Stimulated activated CD4-positive, alpha-beta T cell treated with anti-CD3 and anti-CD28 coated beads, Interleukin-15, amount 100 ng/mL, for 24 hours (primary cell): ENCODE data around the gene DAB1.

Experiments
- DNase-seq: peaks from one replicate; pipeline ENCODE4 v3.0.0-alpha.2; 2020

Gene DAB1

DNA sequence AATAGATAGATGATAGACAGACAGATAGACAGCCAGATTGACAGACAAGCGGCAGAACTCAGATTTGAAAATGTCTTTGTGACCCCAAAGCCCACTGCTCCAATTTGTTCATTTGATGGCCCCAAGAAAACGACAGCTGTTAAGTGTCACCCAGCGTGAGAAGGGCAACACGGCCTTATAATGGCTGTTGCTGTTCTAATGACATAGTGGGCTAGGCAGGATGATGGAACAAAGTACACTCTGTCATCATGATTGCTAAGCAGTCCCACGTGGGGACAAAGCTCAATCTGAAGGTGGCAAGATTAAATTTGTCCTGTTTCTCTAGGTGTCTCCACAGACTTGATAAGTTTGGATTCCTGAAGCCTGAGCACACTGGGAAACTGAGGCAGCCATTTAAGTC lies 112.9 kb downstream of the DAB1 start:
- no peak for DNase-seq

DNA sequence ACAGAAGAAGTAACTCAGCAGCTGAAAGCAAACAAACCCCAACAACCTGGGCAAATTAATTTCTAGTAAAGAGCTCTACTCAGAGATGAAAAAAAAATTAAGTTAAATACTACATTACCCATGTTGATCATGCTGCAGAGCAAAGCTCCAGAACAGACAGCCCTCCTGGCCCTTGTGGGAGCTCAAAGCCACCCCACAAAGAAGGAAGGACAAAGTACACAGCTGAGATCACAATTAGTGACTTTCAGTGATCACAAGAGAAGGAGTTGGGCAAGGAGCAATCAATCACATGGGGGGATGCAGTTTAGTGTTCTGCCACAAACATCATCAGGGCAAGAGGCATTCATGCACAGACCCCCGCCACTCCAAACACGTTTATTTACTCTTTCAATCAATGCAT lies 114.2 kb downstream of the DAB1 start:
- no peak for DNase-seq

DNA sequence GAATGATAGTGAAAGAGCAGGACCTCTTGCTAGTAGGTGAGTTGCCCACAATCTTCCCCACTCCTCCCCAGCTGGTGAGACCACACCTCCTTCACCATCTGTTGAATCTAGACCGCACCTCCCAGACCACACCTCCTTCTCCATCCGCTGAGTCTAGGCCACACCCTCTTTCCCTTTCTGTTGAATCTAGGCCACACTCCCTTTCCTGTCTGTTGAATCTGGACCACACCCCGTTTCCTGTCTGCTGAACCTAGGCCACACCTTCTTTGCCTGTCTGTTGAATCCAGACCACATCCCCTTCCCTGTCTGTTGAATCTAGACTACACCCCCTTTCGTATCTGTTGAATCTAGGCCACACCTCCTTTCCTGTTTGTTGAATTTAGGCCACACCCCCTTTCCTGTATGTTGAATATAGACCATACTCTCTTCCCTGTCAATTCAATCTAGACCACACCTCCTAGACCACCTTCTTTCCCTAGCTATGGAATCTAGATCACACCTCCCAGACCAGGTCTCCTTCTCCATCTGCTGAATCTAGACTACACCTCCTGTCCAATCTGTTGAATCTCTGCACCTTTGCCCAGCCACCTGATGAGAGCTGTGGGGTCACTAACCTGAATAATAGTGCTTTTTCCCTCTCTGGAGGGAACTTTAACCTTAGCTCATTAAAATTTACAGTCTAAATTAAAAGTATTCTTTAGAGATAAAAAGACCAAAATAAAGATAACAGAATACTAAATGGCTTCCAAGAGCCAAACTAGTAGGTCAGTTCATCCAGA lies 116.3 kb downstream of the DAB1 start:
- DNase-seq, result peak; percentile 39

DNA sequence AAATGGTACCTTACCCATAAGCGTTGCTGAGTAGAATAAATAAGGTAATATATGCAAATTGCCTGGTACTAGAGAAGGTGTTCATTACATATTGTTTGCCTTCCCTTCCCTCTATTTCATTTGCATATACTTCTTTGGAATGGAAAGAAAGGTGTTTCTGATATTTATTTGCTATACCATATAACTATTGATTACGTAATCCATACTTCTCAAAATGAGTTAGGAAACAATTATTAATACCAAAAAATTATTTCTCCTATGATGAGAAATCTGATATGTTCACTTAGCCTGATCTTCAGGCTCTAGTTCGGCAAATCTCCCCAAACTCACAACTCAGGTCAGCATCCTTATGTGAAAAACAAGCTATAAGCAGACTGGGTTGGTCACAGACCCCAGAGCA lies 119.3 kb downstream of the DAB1 start:
- no peak for DNase-seq

DNA sequence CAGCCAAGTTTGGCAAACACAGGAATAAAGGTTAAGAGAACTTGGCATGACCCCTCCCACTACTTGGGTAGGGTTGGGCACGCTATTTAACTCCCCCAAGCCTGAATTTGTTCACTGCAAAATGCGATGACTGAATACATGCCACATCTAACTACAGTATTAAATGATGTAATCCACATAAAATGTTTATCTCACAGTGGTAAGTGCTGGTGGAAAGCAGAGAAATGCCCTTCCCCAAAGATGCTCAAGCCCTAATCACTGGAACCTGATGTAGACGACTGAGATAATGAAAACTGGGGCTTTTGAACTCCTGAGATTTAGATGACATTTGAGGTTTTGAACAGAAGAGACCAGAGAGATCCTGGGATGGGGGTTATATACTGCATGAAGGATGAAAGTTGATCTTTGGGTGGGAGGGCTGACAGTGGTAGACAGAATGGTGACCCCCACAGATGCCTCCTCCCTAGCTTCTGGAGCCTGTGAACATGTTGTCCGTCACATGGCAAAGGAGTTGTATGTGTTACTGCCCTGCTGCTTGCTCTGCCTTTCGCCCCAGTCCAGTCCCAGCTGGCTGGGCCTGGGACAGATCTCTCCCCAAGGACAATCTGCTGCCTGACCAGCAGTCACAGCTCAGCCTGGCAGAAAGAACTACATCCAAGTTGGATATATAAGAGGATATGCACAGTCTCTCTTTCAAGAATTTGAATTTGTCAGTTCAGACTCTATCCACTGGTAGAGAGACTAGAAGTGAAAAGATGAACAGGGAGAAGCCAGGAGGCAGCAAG lies 120.9 kb downstream of the DAB1 start:
- no peak for DNase-seq

DNA sequence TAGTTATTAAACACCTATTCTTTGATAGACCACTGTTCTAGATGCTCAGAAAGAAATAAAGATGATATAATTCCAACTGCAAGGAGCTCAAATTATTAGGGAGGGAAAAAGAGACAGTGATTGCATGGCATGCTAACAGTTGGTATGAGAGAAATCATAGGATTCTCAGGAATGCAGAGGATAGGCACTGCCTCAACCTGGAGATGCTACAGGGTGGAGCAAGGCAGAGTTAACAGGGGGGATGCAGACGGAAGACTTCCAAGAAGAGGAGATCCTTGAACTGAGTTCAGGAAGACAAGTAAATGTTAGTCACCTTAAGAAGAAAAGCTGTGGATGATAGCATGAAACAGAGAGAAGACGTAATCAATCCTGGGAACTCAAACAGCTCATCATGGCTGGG lies 123.7 kb downstream of the DAB1 start:
- no peak for DNase-seq

DNA sequence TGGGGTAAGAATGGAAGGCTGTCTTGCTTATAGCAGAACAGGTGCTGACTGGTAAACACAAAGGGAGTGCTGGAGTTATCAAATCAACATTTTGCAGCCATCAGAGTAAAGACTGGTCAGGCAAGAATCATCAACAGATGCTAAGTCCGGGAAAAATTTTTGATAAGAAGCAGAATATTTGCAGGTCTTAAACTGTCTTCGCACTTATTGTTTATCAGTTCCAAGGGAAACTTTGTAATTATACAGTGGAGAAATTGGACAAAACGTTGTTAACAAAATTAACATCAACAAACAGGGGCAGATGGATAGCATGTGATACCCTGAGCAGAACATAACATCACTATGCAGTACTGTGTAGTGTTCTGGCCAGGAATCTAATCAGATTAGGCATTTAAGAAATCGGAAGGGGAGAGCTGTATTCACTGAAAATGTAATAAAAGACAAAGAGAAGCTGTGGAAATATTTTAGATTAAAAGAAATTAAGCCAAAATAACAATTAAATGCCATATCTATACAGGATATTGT lies 127.1 kb downstream of the DAB1 start:
- no peak for DNase-seq

DNA sequence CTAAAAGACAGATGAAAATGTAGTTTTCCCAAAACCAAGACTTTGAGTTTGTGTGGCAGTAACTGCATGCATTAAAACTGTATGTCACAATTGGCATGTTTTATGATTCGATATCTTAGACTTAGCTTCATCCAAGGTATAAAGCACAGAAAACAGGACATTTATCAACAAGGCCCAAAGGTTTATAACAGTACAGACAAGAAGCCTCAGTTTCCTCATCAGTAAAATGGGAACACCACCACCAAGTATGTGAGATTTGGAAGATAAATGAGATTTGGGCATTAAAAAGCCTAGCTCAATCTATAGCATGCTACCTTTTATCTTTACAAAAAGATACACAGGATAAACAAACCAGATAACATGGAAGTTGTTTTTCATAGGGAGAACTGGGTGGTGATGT lies 128.5 kb downstream of the DAB1 start:
- no peak for DNase-seq

GRCh38 chr1:57294177-57294576 lies 129.7 kb downstream of the DAB1 start:
- DNase-seq, result no peak

GRCh38 chr1:57293214-57293613 lies 130.6 kb downstream of the DAB1 start:
- no peak for DNase-seq

DNA sequence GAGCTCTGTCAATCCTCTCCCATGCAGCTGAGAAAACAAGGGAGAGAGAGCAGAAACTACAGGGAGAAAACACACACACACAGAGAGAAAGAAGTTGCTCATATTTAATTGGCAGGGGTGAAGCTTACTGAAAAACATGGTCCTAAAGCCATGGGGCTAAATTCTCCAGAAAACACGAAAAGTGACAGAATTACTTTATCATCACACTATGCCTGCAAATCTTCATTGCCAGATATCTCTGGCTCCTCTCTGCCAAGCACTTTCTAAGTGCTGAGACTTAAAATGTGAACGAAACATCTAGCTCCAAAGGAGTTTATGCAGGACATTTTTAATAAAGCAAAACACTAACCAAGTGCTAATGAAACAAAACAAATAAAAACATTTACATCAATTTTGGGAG lies 134.1 kb downstream of the DAB1 start:
- DNase-seq, result no peak

- no peak for DNase-seq
Measured at GRCh38 chr1:57285992-57286391, 137.9 kb downstream of the DAB1 start.

DNA sequence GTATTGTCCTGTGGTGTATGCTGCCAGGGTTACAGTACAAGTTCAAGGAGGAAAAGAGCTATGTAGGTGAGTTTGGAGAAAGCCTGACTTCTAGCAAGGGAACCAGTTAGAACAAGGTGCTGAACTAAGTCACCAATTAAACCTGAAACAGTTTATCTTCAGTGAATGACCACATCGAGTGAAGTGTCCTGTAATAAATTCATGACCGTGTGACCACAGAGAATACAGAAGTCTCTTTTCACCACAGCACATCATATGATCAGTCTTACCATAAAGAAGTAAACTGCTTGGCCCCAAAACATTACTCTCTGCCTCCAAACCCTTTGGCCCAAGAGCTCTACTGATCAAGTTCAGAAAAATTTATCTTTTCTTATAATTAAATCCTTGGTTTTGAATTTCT lies 141.4 kb downstream of the DAB1 start:
- DNase-seq, result no peak

DNA sequence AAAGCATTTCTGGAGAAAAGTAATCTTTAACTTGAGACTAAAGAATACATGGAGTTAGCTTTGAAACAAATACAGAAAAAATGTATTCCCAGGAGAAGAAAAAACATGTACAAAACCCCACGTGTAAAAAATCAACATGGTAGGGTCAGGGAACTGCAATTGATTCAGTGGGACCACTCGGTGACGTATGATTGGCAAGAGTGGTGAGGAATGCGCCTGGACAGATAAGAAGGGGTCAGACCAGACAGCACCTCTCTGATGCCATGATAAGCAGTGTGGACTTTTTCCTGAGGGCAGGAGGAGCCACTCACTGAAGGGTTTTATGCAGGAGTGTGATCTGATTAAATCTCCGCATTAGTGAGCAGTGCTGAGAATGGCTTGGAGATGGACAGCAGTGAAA lies 142.5 kb downstream of the DAB1 start:
- DNase-seq, result no peak

DNA sequence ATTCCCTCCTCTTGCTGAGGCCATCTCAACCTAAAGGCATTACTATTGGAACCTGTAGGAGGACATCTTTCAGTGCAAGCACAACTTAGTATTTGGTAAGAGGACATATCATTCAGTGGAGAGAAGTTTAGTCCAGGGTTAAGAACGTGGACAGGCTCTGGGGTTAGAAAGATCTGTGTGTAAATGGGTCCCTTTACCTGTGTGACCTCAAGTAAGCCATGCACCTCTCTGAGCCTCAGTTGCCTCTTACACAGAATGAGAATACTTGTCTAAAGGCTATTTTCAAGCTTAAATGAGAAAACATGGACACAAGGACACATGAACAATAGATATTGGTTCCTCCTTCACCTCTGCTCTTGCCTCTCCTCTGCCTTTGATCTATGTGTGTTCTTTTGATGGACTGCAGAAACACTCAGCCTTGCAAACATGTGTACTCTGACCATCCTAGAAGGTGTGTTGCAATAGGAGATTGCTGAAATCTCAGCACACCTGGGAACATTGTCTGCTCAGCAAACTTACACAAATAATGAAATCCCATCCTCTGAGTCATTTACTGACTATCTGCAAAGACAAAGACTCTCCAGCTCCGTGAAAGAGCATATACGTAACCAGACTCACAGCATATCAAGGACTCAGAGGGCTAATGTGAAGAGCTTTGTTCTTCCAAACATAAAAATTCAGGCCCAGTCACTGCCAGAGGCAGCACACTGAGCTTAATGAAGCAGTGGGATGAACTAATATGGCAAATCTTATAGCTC lies 143.8 kb downstream of the DAB1 start:
- DNase-seq, result no peak

DNA sequence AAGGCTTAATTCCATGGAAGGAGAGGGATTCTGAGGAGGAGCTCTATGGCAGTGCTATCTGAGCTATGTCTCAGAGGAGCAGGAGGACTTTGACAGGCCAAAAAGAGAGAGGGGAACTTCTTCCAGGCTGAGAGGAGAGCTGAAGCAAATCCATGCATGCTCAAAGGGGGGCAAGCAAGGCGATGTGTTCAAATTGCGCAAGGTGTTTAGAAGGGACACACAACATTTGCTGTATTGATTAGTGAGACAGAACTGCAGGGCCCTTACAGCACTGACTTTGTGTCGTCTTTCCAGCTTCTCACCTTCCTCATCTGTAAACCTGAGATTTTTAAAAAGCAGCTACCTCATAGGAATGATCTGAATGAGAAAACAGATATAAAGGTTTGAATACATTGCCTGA lies 145.3 kb downstream of the DAB1 start:
- DNase-seq, result no peak

GRCh38 chr1:57277681-57278080 lies 146.2 kb downstream of the DAB1 start:
- DNase-seq, result no peak

DNA sequence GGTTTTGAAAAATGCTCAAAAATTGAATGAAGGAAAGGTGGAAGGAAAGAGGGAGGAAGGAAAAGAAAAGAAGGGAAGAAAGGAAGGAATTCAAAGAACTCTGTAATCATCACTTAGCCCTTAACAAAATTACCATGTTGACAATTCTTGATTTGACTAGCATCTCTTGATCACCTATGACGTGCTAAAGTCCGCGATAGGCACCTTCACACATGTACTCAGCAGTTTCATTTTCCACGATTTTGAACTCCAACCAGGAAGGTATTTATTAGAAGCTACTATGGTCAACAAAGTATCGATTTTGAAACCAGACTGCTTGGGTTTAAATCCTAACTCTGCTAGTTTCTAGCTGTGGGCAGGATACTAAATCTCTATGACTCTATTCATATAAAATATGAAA lies 146.9 kb downstream of the DAB1 start:
- DNase-seq, result no peak

- DNase-seq, result no peak
Measured at GRCh38 chr1:57272601-57273000, 151.3 kb downstream of the DAB1 start.

DNA sequence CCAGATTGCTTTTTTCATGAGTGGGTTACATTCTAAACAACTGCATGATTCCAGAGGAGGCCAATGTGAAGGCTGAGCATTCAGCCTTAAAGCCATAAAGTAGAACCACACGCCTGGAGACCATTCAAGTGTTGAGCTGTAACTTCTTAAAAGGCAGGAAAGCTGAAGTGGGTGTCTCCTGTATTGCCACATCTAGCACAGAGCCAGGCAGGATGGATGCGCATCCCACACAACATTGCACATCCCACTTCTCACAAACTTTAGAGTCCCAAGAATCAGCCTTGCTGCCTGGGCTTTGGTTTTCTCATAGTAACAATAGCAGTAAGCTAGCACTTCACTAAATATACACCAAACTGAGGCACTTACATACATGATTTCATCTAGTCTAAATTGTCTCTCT lies 151.7 kb downstream of the DAB1 start:
- no peak for DNase-seq

- DNase-seq, result no peak
Measured at GRCh38 chr1:57270927-57271698, 152.7 kb downstream of the DAB1 start.

DNA sequence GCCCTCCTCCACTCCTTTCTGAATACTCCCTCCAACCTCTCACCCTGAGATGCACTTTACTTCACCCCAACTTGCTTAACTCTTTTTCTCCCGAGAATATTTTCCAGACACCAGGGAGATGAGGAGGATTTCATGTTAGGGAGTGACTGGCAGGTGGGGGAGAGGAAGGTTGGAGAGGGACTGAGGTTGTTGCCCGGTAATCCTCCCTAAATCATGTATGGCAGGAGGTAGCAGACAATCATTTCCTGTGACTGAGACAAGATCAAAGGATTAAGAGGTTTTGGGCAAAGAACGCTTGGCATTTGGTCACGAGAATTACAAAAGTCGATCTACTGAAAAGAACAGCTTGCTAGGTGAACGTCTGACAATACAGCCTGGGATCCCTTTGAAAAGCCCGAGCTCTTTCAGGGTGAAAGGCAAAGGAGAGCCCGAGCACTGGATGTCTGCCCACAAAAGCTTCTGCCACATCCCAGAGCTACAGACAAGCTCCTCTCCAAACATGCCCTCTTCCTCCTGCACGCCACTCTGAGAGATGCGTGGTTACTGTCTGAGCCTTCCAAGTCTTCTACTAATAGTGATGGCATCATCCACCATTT lies 154.1 kb downstream of the DAB1 start:
- no peak for DNase-seq
